Endothelial cell of umbilical vein (primary cell): Measurements from ENCODE around the gene RIPK3. TPM values are rescaled to one million over a fixed set of nuclear protein-coding genes. Genes with fewer than 3 reads are reported as not detected.

ENCODE experiments used
- BruUV-seq: library from RNA; stranded (reverse); fragments of 400-500 nt; replicated peaks from 2 replicates; lab custom pipeline; 2021; lab: Mats Ljungman, UMichigan
- CTCF ChIA-PET: fragments of 300-600, 350-600 bp; sonication (Branson Sonifier 250); formaldehyde crosslinking; loops from one replicate; lab custom pipeline; 2021; ENCODE audit warnings: antibody characterized with exemption, inconsistent platforms; lab: Charles Lee
- POLR2A ChIA-PET: fragments of 300-600, 350-600 bp; sonication (Branson Sonifier 250); formaldehyde crosslinking; loops from one replicate; lab custom pipeline; 2021; ENCODE audit warnings: antibody characterized with exemption, inconsistent platforms; lab: Charles Lee
- DNase-seq: peaks from one replicate; pipeline ENCODE4 v3.0.0-alpha.2; 2011; ENCODE audit warnings: low read depth, low spot score
- FAIRE-seq: peaks from 2 replicates; lab custom pipeline; 2011; peaks lifted over from hg19 to GRCh38; lab: Jason Lieb, UNC
- H2AFZ ChIP-seq: 2 replicates; pipeline ENCODE4 v1.6.0; 2012; ENCODE audit warnings: low read depth, low read length, control low read depth, inconsistent platforms
- H3K27ac ChIP-seq: 2 replicates; pipeline ENCODE4 v1.5.1; 2011; ENCODE audit warnings: low read depth, mild to moderate bottlenecking, control low read depth, low read length, moderate library complexity; ENCODE audit not compliant: insufficient read depth
- H3K27me3 ChIP-seq, 2 experiments: 2 replicates each; pipeline versions ENCODE4 v1.6.0 to v1.6.1; 2011; ENCODE audit warnings: low read length in 2 of 2, mixed read lengths in 1 of 2; ENCODE audit not compliant: control insufficient read depth in 2 of 2, insufficient read depth in 2 of 2
- H3K36me3 ChIP-seq, 2 experiments: 2 replicates in 1 of 2; 3 replicates in 1 of 2; pipeline ENCODE4 v1.5.1; 2011; ENCODE audit warnings: low read length in 2 of 2, mild to moderate bottlenecking in 1 of 2, moderate library complexity in 1 of 2; ENCODE audit not compliant: control insufficient read depth in 2 of 2, insufficient read depth in 2 of 2; ENCODE audit errors: extremely low read depth in 1 of 2
- H3K4me1 ChIP-seq: 3 replicates; pipeline ENCODE4 v1.5.1; 2011; ENCODE audit warnings: mild to moderate bottlenecking, low read length; ENCODE audit not compliant: control insufficient read depth, insufficient read depth; ENCODE audit errors: extremely low read depth
- H3K4me2 ChIP-seq: 2 replicates; pipeline ENCODE4 v1.6.1; 2011; ENCODE audit warnings: low read length, control low read depth, mixed read lengths; ENCODE audit not compliant: insufficient read depth
- H3K4me3 ChIP-seq, 3 experiments: fragments of 200-600 bp in 1 of 3; sonication (generic), shearing (Covaris generic) in 1 of 3; replicated peaks in 1 of 3; 2 replicates each; pipeline ENCODE4 v1.5.1; 2011 to 2016; ENCODE audit warnings: control low read depth in 3 of 3, low read length in 3 of 3, mild to moderate bottlenecking in 2 of 3, inconsistent platforms in 1 of 3, low read depth in 1 of 3, moderate library complexity in 1 of 3; ENCODE audit not compliant: insufficient read depth in 1 of 3
- H3K79me2 ChIP-seq: 2 replicates; pipeline ENCODE4 v1.6.0; 2012; ENCODE audit warnings: low read length, inconsistent platforms; ENCODE audit not compliant: control insufficient read depth, insufficient read depth
- H3K9ac ChIP-seq: replicated peaks from 2 replicates; pipeline ENCODE3; 2011; ENCODE audit warnings: low read length, control low read depth; ENCODE audit not compliant: insufficient read depth; ENCODE audit errors: extremely low read depth
- H3K9me1 ChIP-seq: replicated peaks from 3 replicates; pipeline ENCODE4 v1.6.0; 2011; ENCODE audit warnings: mild to moderate bottlenecking, low read length; ENCODE audit not compliant: control insufficient read depth, insufficient read depth; ENCODE audit errors: extremely low read depth
- H3K9me3 ChIP-seq: replicated peaks from 2 replicates; pipeline ENCODE4 v1.5.1; 2012; ENCODE audit warnings: low read length, inconsistent platforms; ENCODE audit not compliant: control insufficient read depth, insufficient read depth
- H4K20me1 ChIP-seq: replicated peaks from 2 replicates; pipeline ENCODE3; 2011; ENCODE audit warnings: mild to moderate bottlenecking, low read length; ENCODE audit not compliant: control insufficient read depth, insufficient read depth; ENCODE audit errors: extremely low read depth
- EZH2 ChIP-seq: IDR thresholded peaks from 2 replicates; pipeline ENCODE4 v1.6.1; 2012; ENCODE audit warnings: borderline replicate concordance, low read depth, mild to moderate bottlenecking, moderate library complexity, low read length, inconsistent platforms; ENCODE audit not compliant: severe bottlenecking
- POLR2AphosphoS5 ChIP-seq: IDR thresholded peaks from 2 replicates; pipeline ENCODE4 v1.6.1; 2012; ENCODE audit warnings: low read depth, mild to moderate bottlenecking, control low read depth, low read length, moderate library complexity; ENCODE audit not compliant: insufficient read depth
- dilution Hi-C: fragments of 300-500 bp; cut with MboI; formaldehyde crosslinking; loops from one replicate; pipeline ENCODE4 v1.15.0; 2019; ENCODE audit warnings: low sequenced_read_pairs; ENCODE audit not compliant: extremely low pct_ligation_motif_present
- intact Hi-C: fragments of 100-400 bp; cut with micrococcal nuclease; formaldehyde crosslinking; loops from one replicate; pipeline ENCODE4 v1.10.0; 2022
- polyA plus RNA-seq, 4 experiments: library from polyadenylated mRNA; depleted of rRNA in 3 of 4; stranded (reverse) in 3 of 4; unstranded in 1 of 4; fragments of >200 nt; gene quantifications; 2 replicates each; pipeline versions ENCODE4 v1.2.1 to v1.2.3, GENCODE V29; 2011 to 2012; ENCODE audit warnings: missing spikeins in 1 of 4
- total RNA-seq: library from RNA; stranded (reverse); gene quantifications from 2 replicates; pipeline ENCODE4 v1.2.3, GENCODE V29; 2021

Gene RIPK3
- total and polyA plus RNA-seq, 2 donors (not counting 3 experiments of a cell fraction or from before 2014, with no cell fraction given), result 3.1 to 5.1 TPM

DNA sequence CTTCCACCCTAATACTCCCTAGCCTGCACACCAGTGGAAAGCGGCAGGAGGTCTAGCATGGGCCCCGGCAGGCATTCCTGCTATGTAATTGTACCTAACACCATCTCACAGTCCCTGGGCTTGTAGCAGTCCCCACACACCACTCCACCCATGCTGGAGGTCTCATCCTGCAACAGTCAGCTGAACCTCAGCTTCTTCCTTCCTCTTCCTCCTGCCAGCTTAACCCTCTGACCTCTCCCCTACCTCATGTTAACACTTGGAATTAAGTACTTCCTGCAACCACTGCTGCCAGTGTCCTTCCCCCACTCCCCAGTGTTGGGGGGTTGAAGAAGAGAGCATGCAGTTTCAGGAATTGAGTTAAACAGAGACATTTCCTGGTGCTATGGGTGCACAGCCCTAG, 12.5 kb downstream of the RIPK3 start:
- intact Hi-C loops, result no loop called here
- dilution Hi-C loops, result no loop called here
- Histone ChIP-seq H3K79me2 (no peaks in the 10 kb centered on the region), H3K36me3 (peaks cover 0 to 18% of the 10 kb centered on the region in 2 experiments), H4K20me1 (no peaks in the 10 kb centered on the region), H3K4me2 (peak overlapping the region; percentile 8), H3K9ac (no peak overlapping the region), H3K9me3 (no peaks in the 10 kb centered on the region), H3K9me1 (no peaks in the 10 kb centered on the region), H2AFZ (no peak overlapping the region), H3K4me3 (no peak overlapping the region), H3K27ac (no peak overlapping the region), H3K27me3 (no peaks in the 10 kb centered on the region), H3K4me1 (peaks cover 6% of the 10 kb centered on the region)
- CTCF ChIA-PET, result interaction anchor here (2.2 to 20.1 kb wide), 3 partner anchors 20 to 107 kb away, joined by 7 to 811 read pairs (median 14); partner anchors contain the start of genes CBLN3, CIDEB and KHNYN
- no peak for FAIRE-seq
- no peak for DNase-seq
- POLR2A ChIA-PET, result interaction anchor here (0.6 kb wide), 1 partner anchor 273 kb away, joined by 5 read pairs; no protein-coding TSS in a partner anchor
- no TSS peak for BruUV-seq
- no peak for TF ChIP-seq POLR2AphosphoS5

- Histone ChIP-seq H3K36me3 (peaks cover 0 to 18% of the 10 kb centered on the region in 2 experiments), H2AFZ (no peak overlapping the region), H4K20me1 (no peaks in the 10 kb centered on the region), H3K27me3 (no peaks in the 10 kb centered on the region), H3K4me3 (no peak overlapping the region), H3K79me2 (no peaks in the 10 kb centered on the region), H3K9ac (no peak overlapping the region), H3K9me3 (no peaks in the 10 kb centered on the region), H3K4me1 (peaks cover 5% of the 10 kb centered on the region), H3K9me1 (no peaks in the 10 kb centered on the region), H3K27ac (no peak overlapping the region), H3K4me2 (no peak overlapping the region)
- POLR2A ChIA-PET, result no interaction called here
- FAIRE-seq (no peak), DNase-seq (no peak)
- CTCF ChIA-PET, result interaction anchor here (4.4 to 20.1 kb wide), 3 partner anchors 8 to 108 kb away, joined by 14 to 811 read pairs (median 23); partner anchors contain the start of genes CBLN3, CIDEB and KHNYN
- TF ChIP-seq EZH2, result no peak
- dilution Hi-C loops (no loop called here), intact Hi-C loops (no loop called here)
- BruUV-seq, result no TSS peak
Observed at GRCh38 chr14:24325963-24326362, 13.8 kb downstream of the RIPK3 start.
